ENCODE results near the gene CBFA2T3. TPM values are rescaled to one million over a fixed set of nuclear protein-coding genes. Genes with fewer than 3 reads are reported as not detected.

Gene CBFA2T3
- total RNA-seq, 1 experiment from 2014 or later = 2.9 TPM

DNA sequence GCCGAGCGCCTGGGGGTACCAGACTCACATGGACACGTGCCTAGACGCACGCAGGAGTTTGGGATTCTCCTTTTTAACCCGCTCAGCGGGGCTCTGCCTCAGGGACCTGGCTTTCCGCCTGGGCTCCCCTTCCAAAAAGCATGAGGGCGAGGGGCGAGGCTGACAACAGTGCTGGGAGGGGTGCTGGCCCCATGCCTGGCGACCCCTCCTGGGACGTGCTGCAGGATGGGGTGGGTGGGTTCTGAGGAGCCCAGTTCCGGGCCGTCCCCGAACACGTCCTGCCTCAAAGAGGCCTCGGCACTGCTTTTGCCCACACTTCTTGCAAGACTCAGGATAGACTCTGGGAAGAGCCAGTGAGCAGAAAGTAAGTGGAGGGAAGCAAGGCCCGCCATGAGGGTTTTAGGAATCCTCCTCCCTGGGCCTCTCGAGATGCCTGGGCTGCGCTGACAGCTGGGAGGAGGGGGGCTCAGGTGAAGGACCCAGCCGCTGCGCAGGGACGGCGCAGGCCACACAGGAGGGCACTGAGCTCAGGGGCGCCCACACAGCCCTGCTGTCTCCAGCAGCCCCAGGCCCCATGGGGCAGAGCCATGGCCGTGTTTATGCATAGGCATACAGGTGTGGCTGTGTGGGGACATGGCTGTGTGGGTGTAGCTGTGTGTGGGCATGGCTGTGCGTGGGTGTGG is 95.2 kb downstream of the CBFA2T3 start:
- Mint-ChIP-seq H3K36me3 (ENCODE audit: insufficient read depth in 1 of 3, low read depth in 3 of 3) (no peaks in the 10 kb centered on the region), H3K27ac (0 out of 7 replicates have a peak overlapping the region, but pooled peaks of 1 of the 3 experiments have one; percentile 38), H3K4me3 (no peak overlapping the region), H3K9me3 (no peaks in the 10 kb centered on the region), H3K27me3 (ENCODE audit: low read depth) (no peaks in the 10 kb centered on the region), H3K4me1 (peaks cover 0 to 11% of the 10 kb centered on the region in 2 experiments; a peak in 1 of 4 replicates)
- Histone ChIP-seq H4K91ac (ENCODE audit: insufficient read length, low read depth, low read length) (no peak overlapping the region), H3K27ac (ENCODE audit: insufficient read length, low read depth, low read length) (no peak overlapping the region), H3K79me2 (ENCODE audit: insufficient read depth, low read length) (no peaks in the 10 kb centered on the region), H2BK12ac (ENCODE audit: insufficient read length, low read depth, low read length) (no peak overlapping the region), H2BK15ac (ENCODE audit: low read depth, low read length) (no peak overlapping the region), H3K79me1 (ENCODE audit: insufficient read depth, low read depth, low read length, poor library complexity, severe bottlenecking) (no peaks in the 10 kb centered on the region), H4K8ac (replicated peaks; ENCODE audit: insufficient read length, low read depth, low read length) (no peak overlapping the region), H2BK120ac (ENCODE audit: low read depth, low read length, poor library complexity, severe bottlenecking) (no peak overlapping the region), H3K18ac (ENCODE audit: insufficient read length, low read depth, low read length) (no peak overlapping the region), H3K9me3 (ENCODE audit: control insufficient read depth, low read depth, low read length) (no peaks in the 10 kb centered on the region), H4K5ac (ENCODE audit: insufficient read length, low read depth, low read length) (no peak overlapping the region), H2BK5ac (ENCODE audit: insufficient read length, low read length) (no peak overlapping the region), H3K27me3 (ENCODE audit: insufficient read depth, low read length) (no peaks in the 10 kb centered on the region), H3K56ac (ENCODE audit: insufficient read length, low read depth, low read length) (no peak overlapping the region), H3K14ac (ENCODE audit: insufficient read depth, low read length) (no peak overlapping the region; the same call in 1 of the 2 replicates), H2AK5ac (ENCODE audit: insufficient read length, low read length) (no peak overlapping the region), H3T11ph (ENCODE audit: low read length) (no peak overlapping the region), H3K9ac (ENCODE audit: extremely low read depth, insufficient read length, low read length) (no peak overlapping the region), H2BK20ac (ENCODE audit: low read depth, low read length, poor library complexity, severe bottlenecking) (no peak overlapping the region), H4K20me1 (ENCODE audit: control insufficient read depth, insufficient read depth, insufficient read length) (no peaks in the 10 kb centered on the region), H3K23me2 (ENCODE audit: insufficient read length, low read depth, low read length, poor library complexity, severe bottlenecking) (no peaks in the 10 kb centered on the region), H2AFZ (ENCODE audit: low read length) (no peak overlapping the region), H3K23ac (ENCODE audit: insufficient read length, low read depth, low read length) (no peak overlapping the region), H3K4ac (ENCODE audit: low read depth, low read length) (no peak overlapping the region), H3K4me1 (ENCODE audit: insufficient read depth, low read length) (no peaks in the 10 kb centered on the region), H3K4me2 (ENCODE audit: insufficient read depth, insufficient read length, low read length) (no peak overlapping the region)
- DNase-seq = no peak
- TF ChIP-seq, protein P1, sequence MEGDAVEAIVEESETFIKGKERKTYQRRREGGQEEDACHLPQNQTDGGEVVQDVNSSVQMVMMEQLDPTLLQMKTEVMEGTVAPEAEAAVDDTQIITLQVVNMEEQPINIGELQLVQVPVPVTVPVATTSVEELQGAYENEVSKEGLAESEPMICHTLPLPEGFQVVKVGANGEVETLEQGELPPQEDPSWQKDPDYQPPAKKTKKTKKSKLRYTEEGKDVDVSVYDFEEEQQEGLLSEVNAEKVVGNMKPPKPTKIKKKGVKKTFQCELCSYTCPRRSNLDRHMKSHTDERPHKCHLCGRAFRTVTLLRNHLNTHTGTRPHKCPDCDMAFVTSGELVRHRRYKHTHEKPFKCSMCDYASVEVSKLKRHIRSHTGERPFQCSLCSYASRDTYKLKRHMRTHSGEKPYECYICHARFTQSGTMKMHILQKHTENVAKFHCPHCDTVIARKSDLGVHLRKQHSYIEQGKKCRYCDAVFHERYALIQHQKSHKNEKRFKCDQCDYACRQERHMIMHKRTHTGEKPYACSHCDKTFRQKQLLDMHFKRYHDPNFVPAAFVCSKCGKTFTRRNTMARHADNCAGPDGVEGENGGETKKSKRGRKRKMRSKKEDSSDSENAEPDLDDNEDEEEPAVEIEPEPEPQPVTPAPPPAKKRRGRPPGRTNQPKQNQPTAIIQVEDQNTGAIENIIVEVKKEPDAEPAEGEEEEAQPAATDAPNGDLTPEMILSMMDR (conservative IDR thresholded peaks at IDR 0.05) = no peak
- WGBS (ENCODE audit: extremely low coverage, insufficient read length, low lambda C conversion rate) = no CpG with 5 or more reads among the region's 27 CpGs

Data from H9 (cell line).